Erythroblast (primary cell): ENCODE measurements around the gene PPAT.

ENCODE experiments used
- DNase-seq, 2 experiments: peaks; one replicate each; lab custom pipeline; 2025; lab: John Stamatoyannopoulos, UW
- GATA1 ChIP-seq: IDR thresholded peaks from 2 replicates; pipeline ENCODE4 v1.6.1; 2011; ENCODE audit warnings: low read depth, mild to moderate bottlenecking, control low read depth, low read length, moderate library complexity
- POLR2A ChIP-seq: IDR thresholded peaks from 2 replicates; pipeline ENCODE4 v1.6.1; 2011; ENCODE audit warnings: mild to moderate bottlenecking, low read length

PPAT gene

GRCh38 chr4:56435140-56435926 lies at the start of gene PPAT:
TSS of gene PPAT (minus strand) at chr4:56435615. CDS start at chr4:56435477, 138 bp downstream.
- DNase-seq = peak; percentile 99
- TF ChIP-seq GATA1 (no peak), POLR2A (peak; percentile 79)

- TF ChIP-seq GATA1 (no peak), POLR2A (no peak)
- DNase-seq = no peak
Observed at GRCh38 chr4:56480691-56481090, 45.3 kb upstream of the PPAT start.

DNA sequence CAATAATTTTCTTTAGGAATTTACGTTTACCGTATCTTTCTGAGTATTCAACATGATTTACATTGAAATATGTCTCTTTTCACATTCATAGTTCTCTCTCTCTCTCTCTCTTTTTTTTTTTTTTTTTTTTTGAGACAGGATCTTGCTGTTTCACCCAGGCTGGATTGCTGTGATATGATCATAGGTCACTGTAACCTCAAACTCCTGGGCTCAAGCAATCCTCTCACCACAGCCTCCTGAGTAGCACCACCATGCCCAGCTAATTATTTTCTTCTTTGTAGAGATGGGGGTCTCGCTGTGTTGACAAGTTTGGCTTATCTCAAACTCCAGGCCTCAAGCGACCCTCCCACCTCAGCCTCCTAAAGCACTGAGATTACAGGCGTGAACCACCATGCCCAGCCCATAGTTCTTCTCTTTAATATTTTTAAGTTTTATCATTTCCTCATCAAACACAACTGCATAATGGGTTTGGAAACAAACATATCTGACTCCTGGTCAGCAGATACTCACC lies 41.8 kb upstream of the PPAT start:
- TF ChIP-seq POLR2A (no peak), GATA1 (no peak)

GRCh38 chr4:56475917-56476316 lies 40.5 kb upstream of the PPAT start:
- TF ChIP-seq GATA1 (no peak), POLR2A (no peak)
- DNase-seq = no peak

More for the DNA sequence above, 41.8 kb upstream of the PPAT start:
- peak; percentile 46 to 72 for DNase-seq

DNA sequence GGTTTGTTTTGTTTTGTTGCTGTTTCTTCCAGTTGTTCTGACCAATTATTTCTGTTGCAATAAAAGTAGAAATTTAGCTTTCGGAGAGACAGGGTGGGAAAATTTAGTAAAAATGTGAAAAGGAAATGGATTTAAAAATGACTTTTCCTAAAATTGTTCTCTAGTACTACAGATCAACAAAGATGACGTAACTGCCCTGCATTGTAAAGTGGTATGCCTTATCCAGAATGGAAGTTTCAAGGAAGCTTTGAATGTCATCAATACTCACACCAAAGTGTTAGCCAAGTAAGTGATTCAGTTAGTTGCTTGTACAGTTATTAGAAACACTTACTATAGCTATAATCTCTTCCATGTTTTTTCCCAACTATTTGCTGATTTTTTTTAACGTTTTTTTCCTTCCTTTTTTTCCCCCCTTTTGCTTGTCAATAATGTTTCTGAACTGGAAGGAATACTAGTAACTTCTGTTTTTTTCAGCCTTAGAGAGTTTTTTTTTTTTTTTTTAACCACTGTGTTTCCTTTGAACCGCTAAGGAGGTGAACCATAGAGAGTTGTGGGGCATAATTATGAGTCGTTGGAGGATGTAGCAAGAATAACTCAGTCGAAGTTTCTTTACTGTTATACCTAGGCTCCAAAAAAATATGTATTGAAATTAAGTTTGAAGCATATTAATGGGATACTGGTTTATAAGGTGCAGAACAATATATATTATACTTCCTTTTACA lies 34.2 kb upstream of the PPAT start:
- no peak for TF ChIP-seq POLR2A
- TF ChIP-seq GATA1 = no peak
- DNase-seq = no peak

DNA sequence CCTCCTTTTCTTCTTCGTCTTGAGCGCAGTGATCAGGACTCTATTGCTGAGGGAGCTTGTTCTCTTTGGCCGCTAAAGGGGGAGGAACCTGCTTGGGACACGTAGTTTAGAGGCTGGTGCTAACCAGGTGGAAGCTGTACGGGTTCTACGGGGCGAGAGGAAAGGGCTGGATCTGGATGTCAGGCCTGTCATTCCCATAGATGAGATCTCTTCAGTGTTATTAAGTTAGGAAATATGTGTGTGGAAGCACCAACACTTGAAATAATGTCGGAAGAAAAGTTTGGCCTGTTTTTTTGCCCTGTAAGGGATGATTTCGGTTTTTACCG lies 32.6 kb upstream of the PPAT start:
- TF ChIP-seq POLR2A (no peak), GATA1 (no peak)
- peak in 1 of 2 experiments; percentile 69 for DNase-seq

GRCh38 chr4:56467284-56468096 lies 32.1 kb upstream of the PPAT start, which contains the start of gene SRP72:
TSS of gene SRP72 (plus strand) at chr4:56467617. CDS start at chr4:56467636, 19 bp downstream.
- DNase-seq = peak; percentile 97
- peak; percentile 97 for TF ChIP-seq POLR2A
- TF ChIP-seq GATA1 = peak; percentile 50

- peak in 1 of 2 experiments; percentile 76 for DNase-seq
- TF ChIP-seq POLR2A (no peak), GATA1 (no peak)
Observed at GRCh38 chr4:56466910-56467283, 31.5 kb upstream of the PPAT start.

GRCh38 chr4:56466296-56466761 lies 30.9 kb upstream of the PPAT start:
- DNase-seq = peak; percentile 77 to 83

GRCh38 chr4:56465599-56466295 lies 30.3 kb upstream of the PPAT start:
- TF ChIP-seq POLR2A = no peak
- TF ChIP-seq GATA1 = no peak
- peak in 1 of 2 experiments; percentile 52 for DNase-seq

GRCh38 chr4:56464581-56464980 lies 29.2 kb upstream of the PPAT start:
- no peak for DNase-seq
- TF ChIP-seq GATA1 = no peak
- TF ChIP-seq POLR2A = no peak

DNA sequence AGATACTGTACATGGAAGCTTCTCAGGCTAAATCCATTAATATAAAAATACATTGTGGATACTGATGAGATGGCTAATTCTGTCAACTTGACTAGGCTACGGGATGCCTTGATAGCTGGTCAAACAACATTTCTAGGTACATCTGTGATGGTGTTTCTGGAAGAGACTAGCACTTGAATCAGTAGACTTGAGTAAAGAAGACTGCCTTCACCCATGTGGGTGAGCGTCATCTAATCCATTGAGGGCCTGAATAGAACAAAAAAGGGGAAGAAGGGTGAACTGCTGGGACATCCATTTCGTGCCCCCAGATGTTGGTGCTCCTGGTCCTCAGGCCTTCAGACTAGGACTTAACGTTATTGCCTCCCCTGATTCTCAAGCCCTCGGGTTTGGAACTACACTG lies 28.3 kb upstream of the PPAT start:
- TF ChIP-seq POLR2A = no peak
- TF ChIP-seq GATA1 = no peak
- no peak for DNase-seq

DNA sequence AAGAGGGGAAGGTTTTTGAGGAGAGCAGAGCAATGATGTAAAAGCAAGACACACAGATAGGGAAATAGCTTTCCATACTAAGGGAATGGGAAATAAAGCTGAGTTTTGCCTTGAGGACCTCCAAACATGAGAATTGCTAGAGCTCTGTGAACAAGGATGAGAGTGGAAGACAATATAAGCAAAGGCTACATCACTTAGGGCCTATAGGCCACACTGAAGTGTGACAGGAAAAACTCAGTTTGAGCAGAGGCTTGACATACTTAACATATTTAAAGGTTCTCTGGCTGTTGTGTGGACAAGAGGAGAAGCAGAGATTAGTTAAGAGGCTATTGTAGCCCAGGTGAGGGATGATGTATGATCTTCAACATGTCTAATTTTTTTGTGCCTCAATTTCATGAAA lies 26.7 kb upstream of the PPAT start:
- no peak for DNase-seq
- TF ChIP-seq POLR2A (no peak), GATA1 (no peak)

- no peak for TF ChIP-seq POLR2A
- TF ChIP-seq GATA1 = no peak
- peak in 1 of 2 experiments; percentile 46 for DNase-seq
Observed at GRCh38 chr4:56460085-56460484, 24.7 kb upstream of the PPAT start.
